ENCODE measurements around the gene SKAP2.

DNA sequence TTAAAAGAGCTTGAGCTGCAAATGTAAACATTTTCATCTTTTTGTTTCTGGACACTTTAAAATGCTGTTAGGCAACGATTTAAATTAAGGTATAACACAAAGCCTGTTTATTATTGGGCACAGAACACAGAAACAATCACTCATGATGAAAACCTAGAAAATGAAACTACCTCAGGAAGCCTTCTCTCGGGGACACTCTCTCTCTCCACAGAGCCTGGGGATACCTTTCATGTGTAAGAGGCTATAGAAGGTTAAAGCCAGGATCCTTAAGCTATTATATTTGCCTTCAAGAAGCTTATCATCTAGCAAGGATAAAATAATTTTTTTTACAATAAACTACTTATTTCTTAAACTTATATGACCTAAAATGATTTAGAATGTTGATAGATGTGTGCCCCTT, 194.1 kb downstream of the SKAP2 start:
- no peak for TF ChIP-seq POLR2A (IDR thresholded peaks at IDR 0.05; ENCODE audit: low read length)
- no peak for TF ChIP-seq GATA1 (IDR thresholded peaks at IDR 0.05; ENCODE audit: low read depth, low read length)

Measured in erythroblast (primary cell).